Brain microvascular endothelial cell (primary cell): ENCODE measurements around the gene LRBA.
"Not testable (repeated sequence)": the region's sequence is repeated elsewhere in the genome, so short reads cannot be mapped to it uniquely, and the experiment has no call there.

Experiments used
- DNase-seq: peaks from one replicate; pipeline ENCODE4 v3.0.0-alpha.2; 2020
- H3K27ac ChIP-seq: fragments of 250-450 bp; sonication (Bioruptor Pico); 2 replicates; pipeline ENCODE4 v1.5.1; 2020; ENCODE audit warnings: mild to moderate bottlenecking, moderate library complexity
- H3K27me3 ChIP-seq: fragments of 250-450 bp; sonication (Bioruptor Pico); replicated peaks from 2 replicates; pipeline ENCODE4 v1.5.1; 2020; ENCODE audit warnings: mild to moderate bottlenecking
- H3K36me3 ChIP-seq: fragments of 250-450 bp; sonication (Bioruptor Pico); replicated peaks from 2 replicates; pipeline ENCODE4 v1.5.1; 2020; ENCODE audit warnings: mild to moderate bottlenecking
- H3K4me3 ChIP-seq: 2 replicates; pipeline ENCODE4 v1.5.1; 2011; ENCODE audit warnings: low read depth, mild to moderate bottlenecking, control low read depth, low read length, moderate library complexity
- in situ Hi-C: cut with HindIII; loops from 2 replicates; pipeline ENCODE4 v1.10.0; 2017; ENCODE audit warnings: low sequenced_read_pairs, low pct_ligation_motif_present
- TF ChIP-seq, protein P1 (sequence below): IDR thresholded peaks from 2 replicates; pipeline ENCODE4 v1.5.1; 2011; ENCODE audit warnings: low read depth, mild to moderate bottlenecking, moderate library complexity, low read length, control low read depth, inconsistent platforms; ENCODE audit errors: missing control alignments

LRBA gene

DNA sequence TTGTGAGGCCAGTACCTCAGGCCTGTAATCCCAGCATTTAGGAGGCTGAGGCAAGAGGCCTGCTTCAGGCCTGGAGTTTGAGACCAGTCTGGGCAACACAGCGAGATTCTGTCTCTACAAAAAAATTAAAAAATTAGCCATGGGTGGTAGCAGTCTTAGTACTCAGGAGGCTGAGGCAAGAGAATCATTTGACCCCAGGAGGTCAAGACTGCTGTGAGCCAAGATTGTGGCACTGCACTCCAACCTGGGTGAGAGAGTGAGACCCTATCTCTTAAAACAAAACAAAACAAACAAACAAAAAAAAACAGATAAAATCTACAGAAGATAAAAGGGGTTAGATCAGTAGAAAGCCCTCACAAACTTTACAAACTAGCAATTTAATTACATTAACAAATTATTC is 352.4 kb downstream of the LRBA start:
- Histone ChIP-seq H3K36me3 (no peaks in the 10 kb centered on the region), H3K27me3 (no peaks in the 10 kb centered on the region), H3K4me3 (no peak overlapping the region), H3K27ac (no peak overlapping the region)
- TF ChIP-seq, protein P1, sequence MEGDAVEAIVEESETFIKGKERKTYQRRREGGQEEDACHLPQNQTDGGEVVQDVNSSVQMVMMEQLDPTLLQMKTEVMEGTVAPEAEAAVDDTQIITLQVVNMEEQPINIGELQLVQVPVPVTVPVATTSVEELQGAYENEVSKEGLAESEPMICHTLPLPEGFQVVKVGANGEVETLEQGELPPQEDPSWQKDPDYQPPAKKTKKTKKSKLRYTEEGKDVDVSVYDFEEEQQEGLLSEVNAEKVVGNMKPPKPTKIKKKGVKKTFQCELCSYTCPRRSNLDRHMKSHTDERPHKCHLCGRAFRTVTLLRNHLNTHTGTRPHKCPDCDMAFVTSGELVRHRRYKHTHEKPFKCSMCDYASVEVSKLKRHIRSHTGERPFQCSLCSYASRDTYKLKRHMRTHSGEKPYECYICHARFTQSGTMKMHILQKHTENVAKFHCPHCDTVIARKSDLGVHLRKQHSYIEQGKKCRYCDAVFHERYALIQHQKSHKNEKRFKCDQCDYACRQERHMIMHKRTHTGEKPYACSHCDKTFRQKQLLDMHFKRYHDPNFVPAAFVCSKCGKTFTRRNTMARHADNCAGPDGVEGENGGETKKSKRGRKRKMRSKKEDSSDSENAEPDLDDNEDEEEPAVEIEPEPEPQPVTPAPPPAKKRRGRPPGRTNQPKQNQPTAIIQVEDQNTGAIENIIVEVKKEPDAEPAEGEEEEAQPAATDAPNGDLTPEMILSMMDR, result no peak
- in situ Hi-C loops, result no loop called here
- no peak for DNase-seq

DNA sequence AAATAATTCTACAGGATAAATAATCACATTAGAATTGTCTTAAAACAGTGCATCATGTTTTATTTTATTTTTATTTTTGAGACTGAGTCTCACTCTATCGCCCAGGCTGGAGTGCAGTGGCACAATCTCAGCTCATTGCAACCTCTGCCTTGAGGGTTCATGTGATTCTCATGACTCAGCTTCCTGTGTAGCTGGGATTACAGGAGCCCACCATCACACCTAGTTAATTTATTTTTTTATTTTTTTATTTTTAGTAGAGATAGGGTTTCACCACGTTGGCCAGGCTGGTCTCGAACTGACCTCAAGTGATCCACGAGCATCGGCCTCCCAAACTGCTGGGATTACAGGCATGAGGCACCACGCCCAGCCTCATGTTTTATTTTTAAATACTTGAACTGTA is 353.5 kb downstream of the LRBA start:
- DNase-seq, H3K27ac ChIP-seq, in situ Hi-C loops, H3K4me3 ChIP-seq, H3K36me3 ChIP-seq, H3K27me3 ChIP-seq: not testable (repeated sequence)

DNA sequence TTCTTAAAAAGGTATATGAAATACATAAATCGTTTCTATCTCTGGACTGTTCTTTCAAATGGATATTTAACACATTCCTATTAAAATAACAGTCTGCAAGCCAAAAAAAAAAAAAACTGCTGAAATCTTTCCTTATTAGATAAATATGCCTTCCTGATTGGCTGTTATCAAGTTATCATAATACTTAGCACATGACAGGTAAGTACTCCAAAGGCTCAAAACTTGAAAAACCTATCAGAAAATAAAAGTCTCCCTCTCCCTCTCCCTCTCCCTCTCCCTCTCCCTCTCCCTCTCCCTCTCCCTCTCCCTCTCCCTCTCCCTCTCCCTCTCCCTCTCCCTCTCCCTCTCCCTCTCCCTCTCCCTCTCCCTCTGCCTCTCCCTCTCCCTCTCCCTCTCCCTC is 356.8 kb downstream of the LRBA start:
- in situ Hi-C loops, H3K27me3 ChIP-seq, H3K27ac ChIP-seq, DNase-seq, H3K36me3 ChIP-seq, H3K4me3 ChIP-seq: not testable (repeated sequence)

DNA sequence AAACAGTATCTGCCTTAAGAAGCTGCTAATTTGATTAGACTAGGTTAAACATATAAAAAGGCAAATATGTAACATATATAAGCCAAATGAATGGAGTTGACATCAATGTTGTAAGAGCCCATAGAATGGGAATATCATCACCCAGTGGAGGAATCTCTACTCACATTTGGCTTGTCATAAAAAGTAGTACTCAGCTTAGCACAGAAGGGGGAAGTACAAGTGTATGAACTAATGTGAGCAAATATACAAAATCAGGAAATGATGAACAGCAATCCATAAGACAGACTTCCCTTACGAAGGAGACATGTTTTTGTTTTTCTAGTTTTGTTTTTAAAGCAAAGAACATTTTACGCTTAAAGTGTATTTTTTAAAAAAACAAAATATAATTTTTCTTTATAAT is 358.2 kb downstream of the LRBA start:
- DNase-seq, result no peak
- Histone ChIP-seq H3K36me3 (no peaks in the 10 kb centered on the region), H3K4me3 (no peak overlapping the region), H3K27me3 (no peaks in the 10 kb centered on the region), H3K27ac (no peak overlapping the region)
- TF ChIP-seq, protein P1, result no peak
- in situ Hi-C loops, result no loop called here

DNA sequence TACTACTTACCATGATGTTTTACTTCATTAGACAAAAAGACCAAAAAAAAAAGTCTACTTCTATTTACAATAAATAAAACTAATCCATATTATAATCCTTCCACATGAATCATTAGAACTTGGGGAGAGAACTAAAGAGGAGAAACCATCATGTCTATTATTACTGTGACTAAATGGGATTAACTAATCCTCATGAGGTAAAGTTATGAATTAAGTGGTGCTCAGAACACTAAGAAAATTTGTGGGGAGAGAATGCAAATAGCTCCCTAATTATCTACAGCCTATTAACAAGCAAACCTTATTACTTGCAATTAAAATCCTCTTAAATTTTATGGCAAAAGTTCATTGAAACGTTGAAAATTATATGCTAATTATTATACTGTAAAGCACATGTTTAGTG is 364.3 kb downstream of the LRBA start:
- in situ Hi-C loops, result no loop called here
- no peak for DNase-seq
- H3K27ac ChIP-seq, result no peak overlapping the region
- no peaks in the 10 kb centered on the region for H3K36me3 ChIP-seq
- H3K4me3 ChIP-seq, result no peak overlapping the region
- H3K27me3 ChIP-seq, result no peaks in the 10 kb centered on the region
- TF ChIP-seq, protein P1, result no peak

DNA sequence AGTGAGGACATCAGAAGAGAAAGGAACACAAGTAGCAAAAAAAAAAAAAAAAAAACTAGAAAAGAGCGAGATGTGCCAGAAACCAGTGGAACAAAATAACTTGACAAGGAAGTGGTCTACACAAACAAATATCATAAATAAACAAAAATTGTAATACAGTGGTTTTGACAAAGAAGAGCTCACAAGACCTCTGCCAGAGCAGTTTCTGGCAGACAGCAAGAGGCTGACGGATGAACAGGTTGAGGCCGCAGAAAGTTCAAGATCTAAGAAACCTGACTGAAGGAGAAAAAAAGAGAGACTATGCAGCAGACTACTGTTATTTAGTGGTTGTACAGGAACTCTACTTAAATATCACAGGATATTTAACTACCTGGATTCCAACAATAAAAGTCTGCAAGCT is 367.0 kb downstream of the LRBA start:
- TF ChIP-seq, protein P1, result no peak
- Histone ChIP-seq H3K4me3 (no peak overlapping the region), H3K27ac (no peak overlapping the region), H3K36me3 (no peaks in the 10 kb centered on the region), H3K27me3 (no peaks in the 10 kb centered on the region)
- in situ Hi-C loops, result no loop called here
- DNase-seq, result no peak

DNA sequence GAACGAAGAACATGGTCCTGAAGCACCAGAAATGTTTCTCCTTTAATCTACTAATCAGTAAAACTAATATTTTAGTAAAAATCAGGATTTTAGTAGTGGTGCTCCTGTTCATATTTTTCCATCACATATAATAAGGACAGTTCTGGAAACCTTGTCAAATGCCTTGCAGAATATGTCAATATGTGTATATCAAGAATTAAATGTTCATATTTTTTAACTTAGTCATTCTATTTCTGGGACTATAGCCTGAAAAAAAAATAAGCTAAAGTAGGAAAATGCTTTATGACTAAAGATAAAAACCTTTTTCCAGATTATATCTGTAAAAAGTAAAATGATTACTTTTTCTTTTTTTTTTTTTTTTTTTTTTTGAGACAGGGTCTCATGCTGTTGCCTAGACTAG is 368.1 kb downstream of the LRBA start:
- DNase-seq, result no peak
- H3K4me3 ChIP-seq, result no peak overlapping the region
- TF ChIP-seq, protein P1, result no peak
- no peak overlapping the region for H3K27ac ChIP-seq
- H3K27me3 ChIP-seq, result no peaks in the 10 kb centered on the region
- no peaks in the 10 kb centered on the region for H3K36me3 ChIP-seq
- in situ Hi-C loops, result no loop called here
